Gastroesophageal sphincter (tissue), 4 donors: ENCODE measurements around the gene DACT3. TPM values are rescaled to one million over a fixed set of nuclear protein-coding genes. Genes with fewer than 3 reads are reported as not detected.

Source experiments
- ATAC-seq: fragments of 150-250 bp; one replicate; pipeline ENCODE4 v1.9.1; 2016; ENCODE audit warnings: mild to moderate bottlenecking, moderate library complexity
- H3K27ac ChIP-seq, 4 donors: fragments of 200-600 bp; sonication (generic) in 3 of 4; 1 replicate in 3 of 4; 2 replicates in 1 of 4; pipeline ENCODE4 v1.5.1; 2016 to 2019
- H3K27me3 ChIP-seq: fragments of 200-600 bp; sonication (generic); one replicate; pipeline ENCODE4 v1.5.1; 2019
- H3K36me3 ChIP-seq, 2 donors: fragments of 200-600 bp; sonication (generic); one replicate each; pipeline ENCODE4 v1.5.1; 2019; ENCODE audit warnings: control low read depth in 1 of 2
- H3K4me1 ChIP-seq, 3 donors: fragments of 200-600 bp; sonication (generic); 1 replicate in 2 of 3; 2 replicates in 1 of 3; pipeline ENCODE4 v1.5.1; 2016 to 2019; ENCODE audit warnings: control low read depth in 2 of 3
- H3K4me3 ChIP-seq, 2 donors: fragments of 200-600 bp; sonication (generic); one replicate each; pipeline ENCODE4 v1.5.1; 2019; ENCODE audit warnings: mild to moderate bottlenecking in 1 of 2, moderate library complexity in 1 of 2
- H3K9me3 ChIP-seq, 3 donors: fragments of 200-600 bp; sonication (generic); one replicate each; pipeline ENCODE4 v1.5.1; 2017 to 2019; ENCODE audit warnings: control low read depth in 2 of 3
- EP300 ChIP-seq: sonication (generic); formaldehyde crosslinking; IDR thresholded peaks from one replicate; pipeline ENCODE4 v1.6.1; 2017; ENCODE audit warnings: antibody characterized with exemption, mild to moderate bottlenecking
- POLR2A ChIP-seq, 2 donors: fragments of 450-650 bp; IDR thresholded peaks; one replicate each; pipeline ENCODE4 v1.6.1; 2017; ENCODE audit warnings: antibody characterized with exemption in 2 of 2, mild to moderate bottlenecking in 2 of 2, moderate library complexity in 1 of 2
- POLR2AphosphoS5 ChIP-seq: sonication (generic); formaldehyde crosslinking; IDR thresholded peaks from one replicate; pipeline ENCODE4 v1.6.1; 2017; ENCODE audit warnings: antibody characterized with exemption
- WGBS, 2 donors: methylation state at CpG; one replicate each; pipeline ENCODE4 v1.1.5; 2018; ENCODE audit warnings: low coverage in 1 of 2; 5-methylcytosine and 5-hydroxymethylcytosine counted together
- total RNA-seq, 4 donors: library from RNA; depleted of rRNA; stranded (reverse); fragments of >200 nt; gene quantifications; one replicate each; pipeline ENCODE4 v1.1.0, GENCODE V29; 2016
- TF ChIP-seq, protein P1 (sequence below), 4 experiments: fragments of 200-600 bp in 2 of 4; fragments of 450-650 bp in 2 of 4; sonication (generic) in 1 of 4; IDR thresholded peaks; one replicate each; pipeline ENCODE4 v1.5.1; 2017 to 2019; ENCODE audit warnings: antibody characterized with exemption in 4 of 4, mild to moderate bottlenecking in 2 of 4, moderate library complexity in 2 of 4

DACT3 gene
- total RNA-seq, 4 donors from 2014 or later: 42.9 to 105 (median 53.1) TPM

GRCh38 chr19:46644720-46645119, 16.3 kb downstream of the DACT3 start:
- Histone ChIP-seq H3K36me3 (peaks cover 0 to 9% of the 10 kb centered on the region in 2 donors), H3K4me3 (no peak overlapping the region), H3K9me3 (no peaks in the 10 kb centered on the region), H3K27me3 (peaks cover 9% of the 10 kb centered on the region), H3K4me1 (peaks cover 0 to 50% (median 7%) of the 10 kb centered on the region in 3 donors), H3K27ac (peak overlapping the region; percentile 57 to 80 (median 70))
- TF ChIP-seq EP300: no peak
- TF ChIP-seq, protein P1, sequence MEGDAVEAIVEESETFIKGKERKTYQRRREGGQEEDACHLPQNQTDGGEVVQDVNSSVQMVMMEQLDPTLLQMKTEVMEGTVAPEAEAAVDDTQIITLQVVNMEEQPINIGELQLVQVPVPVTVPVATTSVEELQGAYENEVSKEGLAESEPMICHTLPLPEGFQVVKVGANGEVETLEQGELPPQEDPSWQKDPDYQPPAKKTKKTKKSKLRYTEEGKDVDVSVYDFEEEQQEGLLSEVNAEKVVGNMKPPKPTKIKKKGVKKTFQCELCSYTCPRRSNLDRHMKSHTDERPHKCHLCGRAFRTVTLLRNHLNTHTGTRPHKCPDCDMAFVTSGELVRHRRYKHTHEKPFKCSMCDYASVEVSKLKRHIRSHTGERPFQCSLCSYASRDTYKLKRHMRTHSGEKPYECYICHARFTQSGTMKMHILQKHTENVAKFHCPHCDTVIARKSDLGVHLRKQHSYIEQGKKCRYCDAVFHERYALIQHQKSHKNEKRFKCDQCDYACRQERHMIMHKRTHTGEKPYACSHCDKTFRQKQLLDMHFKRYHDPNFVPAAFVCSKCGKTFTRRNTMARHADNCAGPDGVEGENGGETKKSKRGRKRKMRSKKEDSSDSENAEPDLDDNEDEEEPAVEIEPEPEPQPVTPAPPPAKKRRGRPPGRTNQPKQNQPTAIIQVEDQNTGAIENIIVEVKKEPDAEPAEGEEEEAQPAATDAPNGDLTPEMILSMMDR (IDR thresholded peaks at IDR 0.05): no peak
- TF ChIP-seq POLR2A (IDR thresholded peaks at IDR 0.05): no peak
- TF ChIP-seq POLR2AphosphoS5: peak; percentile 72
- WGBS, 2 donors: 0 to 11% methylated on average over 1 to 3 of the region's 3 CpGs
- peak; percentile 58 for ATAC-seq

DNA sequence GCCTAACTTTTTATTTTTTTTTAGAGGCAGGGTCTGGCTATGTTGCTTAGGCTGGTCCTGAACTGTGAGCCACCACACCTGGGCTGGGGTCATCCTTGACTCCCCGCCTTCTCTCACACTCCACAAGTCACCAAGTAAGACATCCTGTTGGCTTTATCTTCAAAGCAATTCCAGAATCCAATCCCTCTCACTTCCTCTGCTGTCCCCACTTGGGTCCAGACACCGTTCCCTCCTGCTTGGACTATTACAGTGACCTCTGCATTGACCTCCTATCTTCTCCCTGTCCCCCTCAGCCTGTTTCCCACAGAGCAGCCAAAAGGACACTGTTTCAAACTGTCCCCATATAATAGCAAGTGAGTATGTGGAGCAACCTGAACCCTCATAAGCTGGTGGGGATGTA, 20.3 kb downstream of the DACT3 start:
- Histone ChIP-seq H3K27ac (peak overlapping the region in 2 of 4 donors; percentile 87 to 89), H3K4me3 (no peak overlapping the region), H3K36me3 (no peaks in the 10 kb centered on the region), H3K9me3 (no peaks in the 10 kb centered on the region), H3K4me1 (peaks cover 0 to 53% (median 10%) of the 10 kb centered on the region in 3 donors), H3K27me3 (no peaks in the 10 kb centered on the region)
- TF ChIP-seq POLR2AphosphoS5: no peak
- TF ChIP-seq EP300: no peak
- no peak for TF ChIP-seq POLR2A (IDR thresholded peaks at IDR 0.05)
- TF ChIP-seq, protein P1 (IDR thresholded peaks at IDR 0.05): no peak
- WGBS, 2 donors: 72 to 73% methylated on average over 2 of the region's 2 CpGs
- ATAC-seq: no peak

GRCh38 chr19:46639358-46640182, 21.4 kb downstream of the DACT3 start:
- Histone ChIP-seq H3K27me3 (no peaks in the 10 kb centered on the region), H3K9me3 (no peaks in the 10 kb centered on the region), H3K36me3 (no peaks in the 10 kb centered on the region), H3K27ac (peak overlapping the region; percentile 58 to 89 (median 84)), H3K4me3 (peak overlapping the region; percentile 40 to 58), H3K4me1 (peaks cover 0 to 49% (median 10%) of the 10 kb centered on the region in 3 donors)
- ATAC-seq: peak; percentile 33
- 43% methylated on average over 5 of the region's 49 CpGs; no CpG with 5 or more reads in 1 of the 2 donors for WGBS, 2 donors
- no peak for TF ChIP-seq EP300
- TF ChIP-seq, protein P1 (IDR thresholded peaks at IDR 0.05): peak in 1 of 4 experiments; percentile 6
- TF ChIP-seq POLR2AphosphoS5: peak; percentile 70

DNA sequence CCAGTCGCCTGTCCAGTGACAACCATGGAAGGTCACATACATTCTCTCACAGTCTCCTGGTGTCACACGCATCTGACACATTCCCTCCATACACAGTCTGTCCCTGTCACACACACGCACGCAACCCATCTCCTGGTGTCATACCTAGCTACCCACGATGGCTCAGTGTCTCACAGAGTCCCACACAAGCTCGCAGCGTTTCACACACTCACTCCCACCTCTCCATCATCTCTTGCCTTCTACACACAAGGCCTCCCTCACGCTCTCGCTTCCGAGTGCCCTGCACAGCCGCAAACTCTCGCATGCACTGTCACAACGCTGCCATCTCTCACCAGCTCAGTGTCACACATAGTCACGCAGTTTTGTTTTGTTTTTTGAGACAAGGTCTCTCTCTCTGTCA, 23.8 kb downstream of the DACT3 start:
- Histone ChIP-seq H3K4me3 (no peak overlapping the region), H3K27me3 (no peaks in the 10 kb centered on the region), H3K9me3 (no peaks in the 10 kb centered on the region), H3K27ac (no peak overlapping the region), H3K4me1 (peaks cover 0 to 58% (median 17%) of the 10 kb centered on the region in 3 donors), H3K36me3 (no peaks in the 10 kb centered on the region)
- no peak for ATAC-seq
- TF ChIP-seq EP300 (no peak), POLR2AphosphoS5 (no peak), POLR2A (IDR thresholded peaks at IDR 0.05) (no peak)
- 82% methylated on average over 5 to 14 of the region's 14 CpGs for whole genome bisulfite sequencing, 2 donors

- 52 to 55% methylated on average over 9 to 23 of the region's 34 CpGs for WGBS, 2 donors
- H3K4me1 ChIP-seq: peaks cover 0 to 58% (median 17%) of the 10 kb centered on the region in 3 donors
- no peaks in the 10 kb centered on the region for H3K27me3 ChIP-seq
- no peaks in the 10 kb centered on the region for H3K9me3 ChIP-seq
- no peaks in the 10 kb centered on the region for H3K36me3 ChIP-seq
- H3K27ac ChIP-seq: peak within 1 kb of the TSS in 2 of 4 donors; percentile 35 to 59
- ATAC-seq: no peak
- no peak for TF ChIP-seq POLR2AphosphoS5
- TF ChIP-seq, protein P1 (IDR thresholded peaks at IDR 0.05): no peak
- TF ChIP-seq EP300: no peak
- TF ChIP-seq POLR2A (IDR thresholded peaks at IDR 0.05): no peak
- H3K4me3 ChIP-seq: no peak within 1 kb of the TSS
Observed at GRCh38 chr19:46635920-46636761, 24.8 kb downstream of the DACT3 start, which contains the start of gene GNG8. Gene GNG8, minus strand, starts transcription at chr19:46636202. Its CDS starts 1,520 bp downstream, at chr19:46634682.
